Caco-2 (cell line): ENCODE data around the gene ERO1B. TPM values are rescaled to one million over a fixed set of nuclear protein-coding genes. Genes with fewer than 3 reads are reported as not detected.

Experiments
- BruUV-seq: library from RNA; stranded (reverse); fragments of 400-500 nt; replicated peaks from 2 replicates; lab custom pipeline; 2021; lab: Mats Ljungman, UMichigan
- CTCF ChIA-PET: fragments of 300-600 bp; sonication (Branson Sonifier 250); formaldehyde crosslinking; loops from one replicate; lab custom pipeline; 2022; ENCODE audit warnings: antibody characterized with exemption; lab: Charles Lee
- POLR2A ChIA-PET: fragments of 300-600 bp; sonication (Branson Sonifier 250); formaldehyde crosslinking; loops from one replicate; lab custom pipeline; 2022; ENCODE audit warnings: antibody characterized with exemption; lab: Charles Lee
- DNase-seq, 2 experiments: peaks; one replicate each; pipeline versions ENCODE4 v3.0.0 to v3.0.0-alpha.2; 2020 to 2022
- H3K27me3 ChIP-seq: replicated peaks from 2 replicates; pipeline ENCODE4 v1.6.0; 2011; ENCODE audit warnings: low read length; ENCODE audit not compliant: control insufficient read depth, insufficient read depth
- H3K36me3 ChIP-seq: 2 replicates; pipeline ENCODE4 v1.5.1; 2011; ENCODE audit warnings: low read length; ENCODE audit not compliant: control insufficient read depth, insufficient read depth
- H3K4me1 ChIP-seq: fragments of 250-450 bp; sonication (Bioruptor Pico); 2 replicates; pipeline ENCODE4 v1.5.1; 2020; ENCODE audit warnings: mild to moderate bottlenecking
- H3K4me3 ChIP-seq: 2 replicates; pipeline ENCODE4 v1.5.1; 2011; ENCODE audit warnings: low read depth, mild to moderate bottlenecking, control low read depth, low read length
- H3K9me3 ChIP-seq: fragments of 250-450 bp; sonication (Bioruptor Pico); 2 replicates; pipeline ENCODE4 v1.5.1; 2020; ENCODE audit warnings: mild to moderate bottlenecking, moderate library complexity
- H3K27ac Mint-ChIP-seq: one replicate; pipeline ENCODE4 v1.8.0; 2022; ENCODE audit warnings: mixed read lengths; ENCODE audit not compliant: unreplicated experiment
- H3K27me3 Mint-ChIP-seq: one replicate; pipeline ENCODE4 v1.8.0; 2022; ENCODE audit warnings: mixed read lengths; ENCODE audit not compliant: insufficient read depth, unreplicated experiment
- H3K36me3 Mint-ChIP-seq: one replicate; pipeline ENCODE4 v1.8.0; 2022; ENCODE audit warnings: mild to moderate bottlenecking, mixed read lengths; ENCODE audit not compliant: insufficient read depth, unreplicated experiment
- H3K4me1 Mint-ChIP-seq: one replicate; pipeline ENCODE4 v1.8.0; 2022; ENCODE audit warnings: low read depth, mixed read lengths; ENCODE audit not compliant: unreplicated experiment
- H3K4me3 Mint-ChIP-seq: one replicate; pipeline ENCODE4 v1.8.0; 2022; ENCODE audit warnings: mild to moderate bottlenecking, moderate library complexity, mixed read lengths; ENCODE audit not compliant: unreplicated experiment
- H3K9me3 Mint-ChIP-seq: one replicate; pipeline ENCODE4 v1.8.0; 2022; ENCODE audit warnings: mixed read lengths; ENCODE audit not compliant: unreplicated experiment
- CTCF ChIP-seq, 2 experiments: fragments of 200-600 bp in 1 of 2; IDR thresholded peaks; 1 replicate in 1 of 2; 2 replicates in 1 of 2; pipeline versions ENCODE4 v1.5.1 to v1.8.0; 2011 to 2022; ENCODE audit warnings: antibody characterized with exemption in 1 of 2, control low read depth in 1 of 2, inconsistent platforms in 1 of 2, low read depth in 1 of 2, low read length in 1 of 2, mild to moderate bottlenecking in 1 of 2, moderate library complexity in 1 of 2; ENCODE audit not compliant: insufficient read depth in 1 of 2, severe bottlenecking in 1 of 2, unreplicated experiment in 1 of 2
- intact Hi-C: fragments of 100-400 bp; cut with micrococcal nuclease; formaldehyde crosslinking; loops from one replicate; pipeline ENCODE4 v1.10.0; 2022; ENCODE audit not compliant: unreplicated experiment
- total RNA-seq: library from RNA; stranded (reverse); gene quantifications from 2 replicates; pipeline ENCODE4 v1.2.3, GENCODE V29; 2022

ERO1B gene
- total RNA-seq, 1 experiment from 2014 or later, result 2.6 TPM

- BruUV-seq, result no TSS peak
- POLR2A ChIA-PET, result no interaction called here
- H3K9me3 Mint-ChIP-seq, result no peaks in the 10 kb centered on the region
Observed at GRCh38 chr1:236176337-236177336, 105.1 kb downstream of the ERO1B start.

GRCh38 chr1:236175642-236176336, 106.0 kb downstream of the ERO1B start:
- no peaks in the 10 kb centered on the region for H3K4me1 ChIP-seq
- Mint-ChIP-seq H3K4me1 (peaks cover 8% of the 10 kb centered on the region), H3K27me3 (no peaks in the 10 kb centered on the region), H3K4me3 (no peak overlapping the region), H3K27ac (no peak overlapping the region), H3K36me3 (no peaks in the 10 kb centered on the region), H3K9me3 (no peaks in the 10 kb centered on the region)
- no TSS peak for BruUV-seq
- no peak for DNase-seq
- H3K36me3 ChIP-seq, result no peaks in the 10 kb centered on the region
- ChIA-PET CTCF (no interaction called here), POLR2A (no interaction called here)
- intact Hi-C loops, result no loop called here
- no peaks in the 10 kb centered on the region for H3K9me3 ChIP-seq
- H3K27me3 ChIP-seq, result no peaks in the 10 kb centered on the region
- H3K4me3 ChIP-seq, result no peak overlapping the region
- no peak for TF ChIP-seq CTCF (IDR thresholded peaks at IDR 0.05; ENCODE audit: insufficient read depth in 1 of 2, low read depth in 1 of 2, low read length in 1 of 2, severe bottlenecking in 1 of 2, unreplicated experiment in 1 of 2)

More at GRCh38 chr1:236176337-236177336, 105.1 kb downstream of the ERO1B start:
- DNase-seq, result no peak
- Mint-ChIP-seq H3K4me1 (peaks cover 8% of the 10 kb centered on the region), H3K4me3 (no peak overlapping the region), H3K27me3 (no peaks in the 10 kb centered on the region), H3K27ac (no peak overlapping the region), H3K36me3 (no peaks in the 10 kb centered on the region)
- Histone ChIP-seq H3K9me3 (no peaks in the 10 kb centered on the region), H3K36me3 (no peaks in the 10 kb centered on the region), H3K27me3 (no peaks in the 10 kb centered on the region), H3K4me1 (no peaks in the 10 kb centered on the region), H3K4me3 (no peak overlapping the region)
- CTCF ChIA-PET, result no interaction called here
- TF ChIP-seq CTCF (IDR thresholded peaks at IDR 0.05; ENCODE audit: insufficient read depth in 1 of 2, low read depth in 1 of 2, low read length in 1 of 2, severe bottlenecking in 1 of 2, unreplicated experiment in 1 of 2), result no peak
- intact Hi-C loops, result no loop called here

GRCh38 chr1:236173174-236173767, 108.5 kb downstream of the ERO1B start:
- Histone ChIP-seq H3K27me3 (no peaks in the 10 kb centered on the region), H3K4me3 (no peak overlapping the region), H3K4me1 (no peaks in the 10 kb centered on the region), H3K36me3 (no peaks in the 10 kb centered on the region), H3K9me3 (no peaks in the 10 kb centered on the region)
- no peaks in the 10 kb centered on the region for H3K36me3 Mint-ChIP-seq
- DNase-seq, result no peak
- H3K27ac Mint-ChIP-seq, result no peak overlapping the region
- no TSS peak for BruUV-seq
- no peaks in the 10 kb centered on the region for H3K27me3 Mint-ChIP-seq
- ChIA-PET CTCF (no interaction called here), POLR2A (no interaction called here)
- no peak for TF ChIP-seq CTCF (IDR thresholded peaks at IDR 0.05; ENCODE audit: insufficient read depth in 1 of 2, low read depth in 1 of 2, low read length in 1 of 2, severe bottlenecking in 1 of 2, unreplicated experiment in 1 of 2)
- no peak overlapping the region for H3K4me3 Mint-ChIP-seq
- intact Hi-C loops, result no loop called here
- H3K9me3 Mint-ChIP-seq, result no peaks in the 10 kb centered on the region
- peaks cover 8% of the 10 kb centered on the region for H3K4me1 Mint-ChIP-seq
